Upper lobe of left lung (tissue), 6 donors: Measurements from ENCODE around the gene PDLIM5. TPM values are rescaled to one million over a fixed set of nuclear protein-coding genes. Genes with fewer than 3 reads are reported as not detected.

ENCODE experiments used
- ATAC-seq, 2 donors: fragments of 200-7000 bp; cut with Tn5 transposase; one replicate each; pipeline ENCODE4 v1.9.1; 2022; ENCODE audit warnings: mild to moderate bottlenecking in 2 of 2, moderate library complexity in 2 of 2; ENCODE audit not compliant: low FRiP score in 2 of 2
- DNase-seq, 2 donors: peaks; one replicate each; pipeline ENCODE4 v3.0.0-alpha.2; 2019 to 2020
- H3K27ac ChIP-seq, 4 donors: fragments of 200-600 bp; sonication (generic); one replicate each; pipeline ENCODE4 v1.5.1; 2016 to 2019
- H3K27me3 ChIP-seq, 4 donors: fragments of 200-600 bp; sonication (generic); one replicate each; pipeline ENCODE4 v1.5.1; 2017 to 2019
- H3K36me3 ChIP-seq, 4 donors: fragments of 200-600 bp; sonication (generic); one replicate each; pipeline ENCODE4 v1.5.1; 2016 to 2019
- H3K4me1 ChIP-seq, 4 donors: fragments of 200-600 bp; sonication (generic); one replicate each; pipeline ENCODE4 v1.5.1; 2018 to 2019
- H3K4me3 ChIP-seq, 4 donors: fragments of 200-600 bp; sonication (generic); one replicate each; pipeline ENCODE4 v1.5.1; 2017 to 2019; ENCODE audit warnings: mild to moderate bottlenecking in 2 of 4, moderate library complexity in 1 of 4
- H3K9me3 ChIP-seq, 4 donors: fragments of 200-600 bp; sonication (generic); one replicate each; pipeline ENCODE4 v1.5.1; 2018 to 2019
- CTCF ChIP-seq, 6 experiments: fragments of 450-650 bp in 4 of 6; fragments of 200-600 bp in 2 of 6; sonication (generic) in 2 of 6; IDR thresholded peaks; one replicate each; pipeline ENCODE4 v1.5.1; 2016 to 2019; ENCODE audit warnings: antibody characterized with exemption in 6 of 6
- EP300 ChIP-seq, 4 donors: sonication (generic); formaldehyde crosslinking; IDR thresholded peaks; one replicate each; pipeline ENCODE4 v1.5.1; 2017; ENCODE audit warnings: antibody characterized with exemption in 4 of 4, control low read depth in 2 of 4
- POLR2A ChIP-seq, 4 donors: fragments of 450-650 bp; IDR thresholded peaks; one replicate each; pipeline ENCODE4 v1.5.1; 2016 to 2017; ENCODE audit warnings: antibody characterized with exemption in 4 of 4, mild to moderate bottlenecking in 2 of 4
- POLR2AphosphoS5 ChIP-seq, 2 donors: sonication (generic); formaldehyde crosslinking; IDR thresholded peaks; one replicate each; pipeline ENCODE4 v1.5.1; 2017; ENCODE audit warnings: antibody characterized with exemption in 2 of 2
- WGBS, 2 donors: methylation state at CpG; one replicate each; pipeline ENCODE4 v1.1.5; 2017 to 2018; 5-methylcytosine and 5-hydroxymethylcytosine counted together
- total RNA-seq, 6 donors: library from RNA; depleted of rRNA in 4 of 6; stranded (reverse); fragments of >200 nt in 4 of 6; gene quantifications; one replicate each; pipeline versions ENCODE4 v1.1.0 to v1.2.1, GENCODE V29; 2016 to 2021
- donor health status: DM: no; HTN: no; CAD: no; lungs with moderate emphysema.
- donor health status: DM: no; HTN: yes; CAD: no; lungs with severe emphysema.

Gene PDLIM5
- total RNA-seq, 6 donors from 2014 or later: 24.1 to 105 (median 73.0) TPM

- Histone ChIP-seq H3K36me3 (peaks cover 0 to 19% (median 1%) of the 10 kb centered on the region in 4 donors), H3K27me3 (no peaks in the 10 kb centered on the region), H3K9me3 (no peaks in the 10 kb centered on the region), H3K4me3 (no peak overlapping the region), H3K4me1 (peaks cover 19 to 54% (median 40%) of the 10 kb centered on the region in 4 donors), H3K27ac (no peak overlapping the region)
- TF ChIP-seq POLR2A (IDR thresholded peaks at IDR 0.05) (no peak), CTCF (IDR thresholded peaks at IDR 0.05) (no peak), POLR2AphosphoS5 (IDR thresholded peaks at IDR 0.05) (no peak), EP300 (IDR thresholded peaks at IDR 0.05) (no peak)
- DNase-seq (peak in 1 of 2 donors; percentile 24), ATAC-seq (no peak)
- WGBS, 2 donors: 57 to 66% methylated on average over 3 of the region's 3 CpGs
These were observed 3.3 kb downstream of the PDLIM5 start for GRCh38 chr4:94455081-94455480.

- Histone ChIP-seq H3K4me1 (peaks cover 12 to 48% (median 33%) of the 10 kb centered on the region in 4 donors), H3K27me3 (no peaks in the 10 kb centered on the region), H3K36me3 (peaks cover 0 to 19% (median 1%) of the 10 kb centered on the region in 4 donors), H3K4me3 (no peak overlapping the region), H3K9me3 (no peaks in the 10 kb centered on the region), H3K27ac (no peak overlapping the region)
- TF ChIP-seq CTCF (IDR thresholded peaks at IDR 0.05): no peak
- TF ChIP-seq POLR2AphosphoS5 (IDR thresholded peaks at IDR 0.05): no peak
- TF ChIP-seq EP300 (IDR thresholded peaks at IDR 0.05): no peak
- TF ChIP-seq POLR2A (IDR thresholded peaks at IDR 0.05): no peak
- WGBS, 2 donors: 0 to 22% methylated on average over 1 of the region's 1 CpG
- ATAC-seq (no peak), DNase-seq (no peak)
These were observed 6.0 kb downstream of the PDLIM5 start for GRCh38 chr4:94457692-94458106.

GRCh38 chr4:94458682-94459081 lies 6.9 kb downstream of the PDLIM5 start:
- H3K36me3 ChIP-seq: peaks cover 0 to 19% (median 1%) of the 10 kb centered on the region in 4 donors
- H3K4me1 ChIP-seq: peaks cover 4 to 43% (median 27%) of the 10 kb centered on the region in 4 donors
- no peaks in the 10 kb centered on the region for H3K9me3 ChIP-seq
- H3K27ac ChIP-seq: no peak overlapping the region
- H3K27me3 ChIP-seq: no peaks in the 10 kb centered on the region
- 86 to 94% methylated on average over 3 of the region's 3 CpGs for WGBS, 2 donors
- no peak for ATAC-seq
- no peak overlapping the region for H3K4me3 ChIP-seq
- no peak for DNase-seq
- TF ChIP-seq POLR2AphosphoS5 (IDR thresholded peaks at IDR 0.05): no peak
- TF ChIP-seq CTCF (IDR thresholded peaks at IDR 0.05): no peak
- no peak for TF ChIP-seq EP300 (IDR thresholded peaks at IDR 0.05)
- no peak for TF ChIP-seq POLR2A (IDR thresholded peaks at IDR 0.05)

GRCh38 chr4:94459462-94460161 lies 7.9 kb downstream of the PDLIM5 start:
- TF ChIP-seq CTCF (IDR thresholded peaks at IDR 0.05): no peak
- TF ChIP-seq POLR2AphosphoS5 (IDR thresholded peaks at IDR 0.05): no peak
- no peak for TF ChIP-seq POLR2A (IDR thresholded peaks at IDR 0.05)
- no peak for TF ChIP-seq EP300 (IDR thresholded peaks at IDR 0.05)
- 87 to 90% methylated on average over 4 of the region's 4 CpGs for WGBS, 2 donors
- Histone ChIP-seq H3K27me3 (no peaks in the 10 kb centered on the region), H3K9me3 (no peaks in the 10 kb centered on the region), H3K27ac (no peak overlapping the region), H3K4me1 (peaks cover 0 to 37% (median 23%) of the 10 kb centered on the region in 4 donors), H3K4me3 (no peak overlapping the region), H3K36me3 (peaks cover 0 to 19% (median 1%) of the 10 kb centered on the region in 4 donors)
- DNase-seq (no peak), ATAC-seq (no peak)

- ATAC-seq (no peak), DNase-seq (no peak)
- no peaks in the 10 kb centered on the region for H3K27me3 ChIP-seq
- TF ChIP-seq CTCF (IDR thresholded peaks at IDR 0.05): no peak
- TF ChIP-seq POLR2AphosphoS5 (IDR thresholded peaks at IDR 0.05): no peak
- no peak for TF ChIP-seq EP300 (IDR thresholded peaks at IDR 0.05)
- TF ChIP-seq POLR2A (IDR thresholded peaks at IDR 0.05): no peak
- WGBS, 2 donors: 97% methylated on average over 2 of the region's 2 CpGs
- H3K4me3 ChIP-seq: no peak overlapping the region
- peaks cover 5 to 26% (median 15%) of the 10 kb centered on the region in 4 donors for H3K4me1 ChIP-seq
- H3K9me3 ChIP-seq: no peaks in the 10 kb centered on the region
- peaks cover 0 to 8% (median 1%) of the 10 kb centered on the region in 4 donors for H3K36me3 ChIP-seq
- no peak overlapping the region for H3K27ac ChIP-seq
These were observed 9.8 kb downstream of the PDLIM5 start for GRCh38 chr4:94461506-94461905.
